ENCODE measurements around the gene KCNIP4. TPM values are rescaled to one million over a fixed set of nuclear protein-coding genes. Genes with fewer than 3 reads are reported as not detected.

KCNIP4 gene
- total and polyA plus RNA-seq, 11 donors, result 0.19 TPM; not detected in 10

GRCh38 chr4:20764366-20764992 is 1184.1 kb downstream of the KCNIP4 start:
- intact Hi-C loops (cut with DNase I), result no loop called here

DNA sequence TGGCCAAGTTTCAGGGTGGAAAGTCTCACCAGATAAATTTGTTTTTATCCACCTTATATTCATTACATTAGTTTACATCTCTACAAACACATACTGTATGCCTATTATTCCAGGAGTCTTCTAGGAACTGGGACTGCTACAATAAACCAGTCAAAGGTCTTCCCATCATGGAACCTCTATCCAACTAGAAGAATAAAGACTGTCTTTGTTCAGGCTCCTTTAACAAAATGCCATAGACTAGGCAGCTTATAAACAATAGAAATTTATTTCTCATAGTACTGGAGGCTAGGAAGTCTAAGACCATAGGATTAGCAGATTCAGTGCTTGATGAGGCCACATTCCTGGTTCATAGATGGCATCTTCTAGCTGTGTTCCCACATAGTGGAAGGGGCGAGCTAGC is 1186.7 kb downstream of the KCNIP4 start:
- Histone ChIP-seq H3K4me3 (no peak overlapping the region), H3K27me3 (no peaks in the 10 kb centered on the region), H3K27ac (no peak overlapping the region), H3K36me3 (no peaks in the 10 kb centered on the region), H3K9me3 (no peaks in the 10 kb centered on the region), H3K4me1 (no peaks in the 10 kb centered on the region)
- TF ChIP-seq, protein P1, sequence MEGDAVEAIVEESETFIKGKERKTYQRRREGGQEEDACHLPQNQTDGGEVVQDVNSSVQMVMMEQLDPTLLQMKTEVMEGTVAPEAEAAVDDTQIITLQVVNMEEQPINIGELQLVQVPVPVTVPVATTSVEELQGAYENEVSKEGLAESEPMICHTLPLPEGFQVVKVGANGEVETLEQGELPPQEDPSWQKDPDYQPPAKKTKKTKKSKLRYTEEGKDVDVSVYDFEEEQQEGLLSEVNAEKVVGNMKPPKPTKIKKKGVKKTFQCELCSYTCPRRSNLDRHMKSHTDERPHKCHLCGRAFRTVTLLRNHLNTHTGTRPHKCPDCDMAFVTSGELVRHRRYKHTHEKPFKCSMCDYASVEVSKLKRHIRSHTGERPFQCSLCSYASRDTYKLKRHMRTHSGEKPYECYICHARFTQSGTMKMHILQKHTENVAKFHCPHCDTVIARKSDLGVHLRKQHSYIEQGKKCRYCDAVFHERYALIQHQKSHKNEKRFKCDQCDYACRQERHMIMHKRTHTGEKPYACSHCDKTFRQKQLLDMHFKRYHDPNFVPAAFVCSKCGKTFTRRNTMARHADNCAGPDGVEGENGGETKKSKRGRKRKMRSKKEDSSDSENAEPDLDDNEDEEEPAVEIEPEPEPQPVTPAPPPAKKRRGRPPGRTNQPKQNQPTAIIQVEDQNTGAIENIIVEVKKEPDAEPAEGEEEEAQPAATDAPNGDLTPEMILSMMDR (IDR thresholded peaks at IDR 0.05), result no peak
- no peak for TF ChIP-seq POLR2A (IDR thresholded peaks at IDR 0.05)
- no peak for ATAC-seq
- 93 to 100% (median 96%) methylated on average over 1 of the region's 1 CpG for WGBS, 4 donors
- no peak for DNase-seq
- intact Hi-C loops (cut with DNase I), result no loop called here

More at GRCh38 chr4:20764366-20764992, 1184.1 kb downstream of the KCNIP4 start:
- Histone ChIP-seq H3K4me1 (no peaks in the 10 kb centered on the region), H3K36me3 (no peaks in the 10 kb centered on the region), H3K27ac (no peak overlapping the region), H3K27me3 (no peaks in the 10 kb centered on the region), H3K4me3 (no peak overlapping the region), H3K9me3 (no peaks in the 10 kb centered on the region)
- ATAC-seq (no peak), DNase-seq (no peak)
- 85 to 90% (median 87%) methylated on average over 13 of the region's 13 CpGs for WGBS, 4 donors
- no peak for TF ChIP-seq POLR2A (IDR thresholded peaks at IDR 0.05)
- TF ChIP-seq, protein P1 (IDR thresholded peaks at IDR 0.05), result no peak

- no peak for DNase-seq
- Histone ChIP-seq H3K27me3 (no peaks in the 10 kb centered on the region), H3K36me3 (no peaks in the 10 kb centered on the region), H3K4me1 (no peaks in the 10 kb centered on the region), H3K9me3 (no peaks in the 10 kb centered on the region), H3K27ac (no peak overlapping the region), H3K4me3 (no peak overlapping the region)
- ATAC-seq, result no peak
- no peak for TF ChIP-seq POLR2A (IDR thresholded peaks at IDR 0.05)
- TF ChIP-seq, protein P1 (IDR thresholded peaks at IDR 0.05), result no peak
- intact Hi-C loops (cut with DNase I), result no loop called here
These were observed 1187.2 kb downstream of the KCNIP4 start for GRCh38 chr4:20761382-20761781.

DNA sequence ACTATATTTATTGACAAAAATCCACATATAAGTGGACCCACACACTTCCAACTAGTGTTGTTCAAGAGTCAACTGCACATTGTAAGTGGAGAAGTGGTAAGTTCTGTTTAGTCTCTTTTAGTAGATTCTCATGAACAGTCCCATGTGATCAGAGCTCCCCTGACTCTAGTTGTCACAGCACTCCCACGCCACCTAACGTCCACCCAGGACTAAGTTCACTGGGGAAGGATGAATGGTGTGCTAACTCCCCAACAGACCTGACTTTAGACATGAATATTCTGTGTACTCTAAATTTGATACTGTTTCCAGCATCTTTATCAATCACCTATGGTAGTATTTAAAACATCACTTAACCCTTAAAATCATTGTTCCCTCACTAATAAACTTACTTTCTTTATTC is 1188.5 kb downstream of the KCNIP4 start:
- no peak for ATAC-seq

More for the DNA sequence above, 1188.5 kb downstream of the KCNIP4 start:
- no peaks in the 10 kb centered on the region for H3K4me1 ChIP-seq
- no peaks in the 10 kb centered on the region for H3K9me3 ChIP-seq
- H3K4me3 ChIP-seq, result no peak overlapping the region
- 69 to 85% (median 83%) methylated on average over 2 of the region's 2 CpGs for WGBS, 4 donors
- intact Hi-C loops (cut with DNase I), result no loop called here
- DNase-seq, result no peak
- H3K36me3 ChIP-seq, result peaks cover 0 to 2% (median 0%) of the 10 kb centered on the region in 9 donors
- no peak for TF ChIP-seq POLR2A (IDR thresholded peaks at IDR 0.05)
- TF ChIP-seq, protein P1 (IDR thresholded peaks at IDR 0.05), result no peak
- H3K27ac ChIP-seq, result no peak overlapping the region
- H3K27me3 ChIP-seq, result no peaks in the 10 kb centered on the region

Measured in heart left ventricle (tissue), 16 donors.